Left lobe of liver (tissue), 2 donors: ENCODE measurements around the gene DEXI. TPM values are rescaled to one million over a fixed set of nuclear protein-coding genes. Genes with fewer than 3 reads are reported as not detected.
"Not testable (repeated sequence)": the region's sequence is repeated elsewhere in the genome, so short reads cannot be mapped to it uniquely, and the experiment has no call there.

ENCODE experiments used
- ATAC-seq: fragments of 200-7000 bp; cut with Tn5 transposase; one replicate; pipeline ENCODE4 v1.9.1; 2020; ENCODE audit warnings: mild to moderate bottlenecking, moderate library complexity
- DNase-seq: peaks from one replicate; pipeline ENCODE4 v3.0.0-alpha.2; 2020; ENCODE audit warnings: low spot score
- total RNA-seq: library from RNA; stranded (reverse); gene quantifications from one replicate; pipeline ENCODE4 v1.2.1, GENCODE V29; 2021
- donor health status: DM: no; HTN: no; CAD: no; lungs with moderate emphysema.
- donor health status: DM: no; HTN: yes; CAD: no.

Gene DEXI
- total RNA-seq, 1 donor from 2014 or later, result 66.8 TPM

- peak; percentile 58 for ATAC-seq
- no peak for DNase-seq
Observed at GRCh38 chr16:10929853-10930754, 12.2 kb downstream of the DEXI start.

DNA sequence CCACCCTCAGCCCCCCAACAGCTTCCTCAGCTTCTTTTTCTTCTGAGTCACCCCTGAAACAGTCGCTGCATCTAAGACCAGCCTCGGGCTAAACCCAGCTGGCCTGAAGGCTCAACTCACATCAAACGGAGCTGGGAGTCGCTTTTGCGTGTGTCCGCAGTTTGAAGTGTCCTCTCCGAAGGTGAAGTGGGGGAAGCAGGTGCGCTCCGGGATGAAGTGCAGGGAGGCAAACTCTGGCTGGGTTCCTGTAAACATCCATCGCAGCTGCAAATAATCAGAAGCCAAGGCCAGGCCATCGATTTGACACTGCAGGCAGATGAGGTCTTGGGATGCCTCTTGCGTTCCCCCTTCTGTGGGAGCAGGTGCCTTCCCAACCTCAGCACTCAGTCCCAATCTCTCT lies 13.2 kb downstream of the DEXI start:
- DNase-seq, result peak; percentile 86
- ATAC-seq, result peak; percentile 70

GRCh38 chr16:10927497-10928112 lies 14.7 kb downstream of the DEXI start:
- DNase-seq, result no peak
- ATAC-seq, result no peak

DNA sequence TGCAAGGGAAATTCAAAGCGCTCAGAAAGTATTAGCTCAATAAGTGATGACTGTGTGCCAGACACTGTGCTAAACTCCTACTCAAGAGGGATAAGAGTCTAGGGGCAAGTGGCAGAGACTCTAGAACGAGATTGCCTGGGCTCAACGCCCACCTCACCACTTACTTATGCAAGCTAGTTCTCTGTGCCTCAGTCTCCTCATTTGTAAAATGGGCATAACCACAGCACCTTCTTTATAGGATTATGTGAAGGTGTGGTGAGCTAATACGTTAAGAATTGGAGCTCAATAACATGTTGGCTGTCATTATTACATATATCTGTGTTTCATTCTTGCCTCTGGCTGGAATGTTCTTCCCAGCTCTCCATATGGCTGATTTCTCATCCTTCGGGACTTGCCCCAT lies 15.4 kb downstream of the DEXI start:
- no peak for ATAC-seq
- no peak for DNase-seq

DNA sequence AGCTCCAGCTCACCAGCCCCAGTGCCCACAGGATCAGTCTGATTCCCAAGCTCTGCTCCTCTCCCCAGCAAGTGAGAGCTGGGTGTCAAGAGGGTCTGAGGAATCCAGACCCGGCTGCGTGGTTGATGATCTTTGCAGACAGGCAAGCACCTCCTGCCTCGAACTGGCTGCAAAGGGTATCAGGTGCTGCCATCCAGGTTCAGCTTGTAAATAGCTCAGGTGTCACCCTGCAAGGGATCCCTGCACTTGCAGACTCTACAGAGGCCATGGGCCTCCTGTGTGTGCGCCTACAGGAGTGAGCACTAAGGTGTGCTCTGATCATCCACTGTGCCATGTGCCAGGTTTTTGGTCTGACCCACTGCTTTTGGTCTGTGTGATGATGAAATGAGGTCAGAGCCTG lies 16.2 kb downstream of the DEXI start:
- ATAC-seq, result no peak
- no peak for DNase-seq

- not testable (repeated sequence) for DNase-seq, ATAC-seq
Observed at GRCh38 chr16:10925285-10925684, 17.0 kb downstream of the DEXI start.

- peak; percentile 99 for DNase-seq
- ATAC-seq, result peak; percentile 75
Observed at GRCh38 chr16:10923650-10924214, 18.5 kb downstream of the DEXI start.

- peak; percentile 19 for ATAC-seq
- DNase-seq, result no peak
Observed at GRCh38 chr16:10923146-10923649, 19.1 kb downstream of the DEXI start.

- peak; percentile 93 for DNase-seq
- ATAC-seq, result peak; percentile 39
Observed at GRCh38 chr16:10922328-10923145, 19.7 kb downstream of the DEXI start.

DNA sequence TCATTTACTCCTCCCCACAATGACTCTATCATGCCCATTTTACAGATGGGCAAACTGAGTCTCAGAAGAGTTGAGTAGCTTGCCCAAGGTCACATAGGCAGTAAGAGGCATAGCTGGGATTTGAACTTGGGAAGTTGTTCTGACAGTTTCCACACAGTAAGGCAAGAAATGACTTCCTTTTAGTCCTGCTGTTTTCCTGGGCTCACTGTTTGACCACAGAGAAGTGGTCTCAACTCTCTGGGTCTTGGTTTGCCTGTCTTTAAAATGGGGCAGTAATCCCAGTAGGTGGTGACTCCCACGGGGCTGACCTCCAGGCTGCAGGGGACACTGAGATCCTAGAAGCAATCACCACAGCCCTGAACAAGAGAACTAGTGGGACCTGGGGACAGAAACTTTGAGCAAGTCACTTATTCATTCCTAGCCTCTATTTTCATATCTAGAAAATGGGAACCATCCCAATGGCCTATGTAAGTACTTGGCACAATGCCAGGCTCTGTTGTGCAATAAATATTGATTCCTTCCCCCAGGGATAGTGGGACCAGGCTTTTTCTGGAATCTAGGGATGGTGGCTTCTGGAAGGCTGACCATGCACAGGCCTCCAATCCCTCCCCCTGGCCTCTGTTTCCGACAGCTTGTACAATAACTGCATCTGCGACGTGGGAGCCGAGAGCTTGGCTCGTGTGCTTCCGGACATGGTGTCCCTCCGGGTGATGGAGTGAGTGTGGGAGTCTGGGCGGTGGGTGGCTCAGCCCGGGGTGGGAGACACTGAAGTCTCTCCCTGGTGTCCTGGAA lies 20.5 kb downstream of the DEXI start:
- ATAC-seq, result peak; percentile 1
- DNase-seq, result no peak

DNA sequence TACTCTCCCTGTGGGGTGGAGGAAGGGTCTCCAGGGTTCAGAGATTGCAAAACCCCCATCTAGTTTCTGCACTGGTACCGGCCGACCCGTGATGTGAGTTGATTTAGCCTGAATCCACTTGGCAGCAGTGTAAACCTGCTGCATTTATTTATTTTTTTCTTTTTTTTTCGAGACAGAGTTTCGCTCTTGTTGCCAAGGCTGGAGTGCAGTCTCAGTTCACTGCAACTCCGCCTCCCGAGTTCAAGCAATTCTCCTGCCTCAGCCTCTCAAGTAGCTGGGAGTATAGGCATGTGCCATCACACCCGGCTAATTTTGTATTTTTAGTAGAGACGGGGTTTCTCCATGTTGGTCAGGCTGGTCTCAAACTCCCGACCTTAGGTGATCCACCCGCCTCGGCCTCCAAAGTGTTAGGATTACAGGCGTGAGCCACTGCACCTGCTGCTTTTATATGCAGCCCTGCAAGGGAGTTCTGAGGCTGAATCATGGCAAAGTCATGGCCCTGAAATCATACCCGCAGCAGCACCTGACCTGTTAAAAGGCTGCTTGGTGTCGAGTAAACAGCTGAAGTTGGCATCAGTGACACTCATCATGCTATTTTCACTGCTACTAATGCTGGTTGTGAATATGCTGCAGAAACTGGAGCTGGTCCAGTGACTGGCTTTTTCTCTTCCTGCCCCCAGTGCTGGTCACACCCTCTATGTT lies 21.4 kb downstream of the DEXI start:
- ATAC-seq (peak; percentile 3), DNase-seq (no peak)

- ATAC-seq (no peak), DNase-seq (no peak)
Observed at GRCh38 chr16:10919003-10919351, 23.3 kb downstream of the DEXI start.

GRCh38 chr16:10918294-10919002 lies 23.8 kb downstream of the DEXI start:
- ATAC-seq (peak; percentile 76), DNase-seq (peak; percentile 92)

GRCh38 chr16:10916534-10916933 lies 25.7 kb downstream of the DEXI start:
- no peak for DNase-seq
- ATAC-seq, result no peak

DNA sequence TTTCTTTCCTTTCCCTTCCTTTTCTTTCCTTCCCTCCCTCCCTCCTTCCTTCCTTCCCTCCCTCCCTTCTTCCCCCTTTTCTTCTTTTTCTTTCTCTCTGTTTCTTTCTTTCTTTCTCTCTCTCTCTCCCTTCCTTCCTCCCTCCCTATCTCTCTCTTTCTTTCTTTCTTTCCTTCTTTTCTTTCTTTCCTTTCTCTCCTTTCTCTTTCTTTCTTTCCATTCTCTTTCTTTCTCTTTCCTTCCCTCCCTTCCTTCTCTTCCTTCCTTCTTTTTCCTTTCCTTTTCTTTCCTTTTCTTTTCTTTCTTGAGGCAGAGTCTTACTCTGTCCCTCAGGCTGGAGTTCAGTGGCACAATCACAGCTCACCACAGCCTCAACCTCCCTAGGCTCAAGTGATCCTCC lies 31.0 kb downstream of the DEXI start:
- ATAC-seq (no peak), DNase-seq (no peak)

DNA sequence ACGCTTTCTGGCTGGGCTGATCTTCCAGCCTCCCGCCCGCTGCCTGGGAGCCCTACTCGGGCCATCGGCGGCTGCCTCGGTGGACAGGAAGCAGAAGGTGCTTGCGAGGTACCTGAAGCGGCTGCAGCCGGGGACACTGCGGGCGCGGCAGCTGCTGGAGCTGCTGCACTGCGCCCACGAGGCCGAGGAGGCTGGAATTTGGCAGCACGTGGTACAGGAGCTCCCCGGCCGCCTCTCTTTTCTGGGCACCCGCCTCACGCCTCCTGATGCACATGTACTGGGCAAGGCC lies 34.6 kb downstream of the DEXI start:
- DNase-seq (no peak), ATAC-seq (no peak)

DNA sequence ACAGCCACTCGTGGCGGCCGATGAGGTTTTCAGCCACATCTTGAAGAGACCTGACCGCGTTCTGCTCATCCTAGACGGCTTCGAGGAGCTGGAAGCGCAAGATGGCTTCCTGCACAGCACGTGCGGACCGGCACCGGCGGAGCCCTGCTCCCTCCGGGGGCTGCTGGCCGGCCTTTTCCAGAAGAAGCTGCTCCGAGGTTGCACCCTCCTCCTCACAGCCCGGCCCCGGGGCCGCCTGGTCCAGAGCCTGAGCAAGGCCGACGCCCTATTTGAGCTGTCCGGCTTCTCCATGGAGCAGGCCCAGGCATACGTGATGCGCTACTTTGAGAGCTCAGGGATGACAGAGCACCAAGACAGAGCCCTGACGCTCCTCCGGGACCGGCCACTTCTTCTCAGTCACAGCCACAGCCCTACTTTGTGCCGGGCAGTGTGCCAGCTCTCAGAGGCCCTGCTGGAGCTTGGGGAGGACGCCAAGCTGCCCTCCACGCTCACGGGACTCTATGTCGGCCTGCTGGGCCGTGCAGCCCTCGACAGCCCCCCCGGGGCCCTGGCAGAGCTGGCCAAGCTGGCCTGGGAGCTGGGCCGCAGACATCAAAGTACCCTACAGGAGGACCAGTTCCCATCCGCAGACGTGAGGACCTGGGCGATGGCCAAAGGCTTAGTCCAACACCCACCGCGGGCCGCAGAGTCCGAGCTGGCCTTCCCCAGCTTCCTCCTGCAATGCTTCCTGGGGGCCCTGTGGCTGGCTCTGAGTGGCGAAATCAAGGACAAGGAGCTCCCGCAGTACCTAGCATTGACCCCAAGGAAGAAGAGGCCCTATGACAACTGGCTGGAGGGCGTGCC lies 35.1 kb downstream of the DEXI start:
- DNase-seq, result no peak
- no peak for ATAC-seq

DNA sequence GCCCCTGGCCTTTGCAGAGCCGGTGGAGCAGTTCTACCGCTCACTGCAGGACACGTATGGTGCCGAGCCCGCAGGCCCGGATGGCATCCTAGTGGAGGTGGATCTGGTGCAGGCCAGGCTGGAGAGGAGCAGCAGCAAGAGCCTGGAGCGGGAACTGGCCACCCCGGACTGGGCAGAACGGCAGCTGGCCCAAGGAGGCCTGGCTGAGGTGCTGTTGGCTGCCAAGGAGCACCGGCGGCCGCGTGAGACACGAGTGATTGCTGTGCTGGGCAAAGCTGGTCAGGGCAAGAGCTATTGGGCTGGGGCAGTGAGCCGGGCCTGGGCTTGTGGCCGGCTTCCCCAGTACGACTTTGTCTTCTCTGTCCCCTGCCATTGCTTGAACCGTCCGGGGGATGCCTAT lies 35.8 kb downstream of the DEXI start:
- ATAC-seq (no peak), DNase-seq (no peak)
